Keratinocyte (primary cell): ENCODE data around the gene GTPBP1. TPM values are rescaled to one million over a fixed set of nuclear protein-coding genes. Genes with fewer than 3 reads are reported as not detected.

Source experiments
- DNase-seq: peaks from one replicate; pipeline ENCODE4 v3.0.0-alpha.2; 2011; ENCODE audit warnings: low read depth, missing footprints, low spot score
- FAIRE-seq: peaks from 2 replicates; lab custom pipeline; 2011; peaks lifted over from hg19 to GRCh38; lab: Jason Lieb, UNC
- H2AFZ ChIP-seq: 2 replicates; pipeline ENCODE4 v1.6.0; 2012; ENCODE audit warnings: low read length, control low read depth, inconsistent platforms; ENCODE audit not compliant: control insufficient read depth
- H3K27ac ChIP-seq: 2 replicates; pipeline ENCODE4 v1.5.1; 2011; ENCODE audit warnings: low read length; ENCODE audit not compliant: control insufficient read depth, insufficient read depth
- H3K27me3 ChIP-seq: 3 replicates; pipeline ENCODE4 v1.6.0; 2011; ENCODE audit warnings: low read length; ENCODE audit not compliant: control insufficient read depth, insufficient read depth; ENCODE audit errors: extremely low read depth
- H3K36me3 ChIP-seq, 2 experiments: 2 replicates in 1 of 2; 3 replicates in 1 of 2; pipeline ENCODE4 v1.5.1; 2011; ENCODE audit warnings: low read length in 2 of 2, mild to moderate bottlenecking in 1 of 2; ENCODE audit not compliant: control insufficient read depth in 2 of 2, insufficient read depth in 2 of 2; ENCODE audit errors: extremely low read depth in 1 of 2
- H3K4me1 ChIP-seq: 3 replicates; pipeline ENCODE4 v1.5.1; 2011; ENCODE audit warnings: low read length; ENCODE audit not compliant: control insufficient read depth, insufficient read depth; ENCODE audit errors: extremely low read depth
- H3K4me2 ChIP-seq: 3 replicates; pipeline ENCODE4 v1.6.0; 2011; ENCODE audit warnings: low read depth, low read length; ENCODE audit not compliant: control insufficient read depth, insufficient read depth; ENCODE audit errors: extremely low read depth
- H3K4me3 ChIP-seq, 3 experiments: fragments of 200-600 bp in 1 of 3; sonication (generic) in 1 of 3; 2 replicates in 2 of 3; 3 replicates in 1 of 3; pipeline ENCODE4 v1.5.1; 2011 to 2016; ENCODE audit warnings: low read length in 3 of 3, mild to moderate bottlenecking in 3 of 3, control low read depth in 2 of 3, inconsistent platforms in 1 of 3, low read depth in 1 of 3, mixed read lengths in 1 of 3, mixed run types in 1 of 3, moderate library complexity in 1 of 3; ENCODE audit not compliant: control insufficient read depth in 2 of 3, insufficient read depth in 2 of 3; ENCODE audit errors: extremely low read depth in 1 of 3
- H3K79me2 ChIP-seq: 2 replicates; pipeline ENCODE4 v1.6.0; 2012; ENCODE audit warnings: low read length; ENCODE audit not compliant: control insufficient read depth, insufficient read depth
- H3K9ac ChIP-seq: 3 replicates; pipeline ENCODE4 v1.6.0; 2011; ENCODE audit warnings: low read length; ENCODE audit not compliant: control insufficient read depth, insufficient read depth; ENCODE audit errors: extremely low read depth
- H3K9me1 ChIP-seq: 3 replicates; pipeline ENCODE4 v1.6.0; 2011; ENCODE audit warnings: low read length; ENCODE audit not compliant: control insufficient read depth, insufficient read depth; ENCODE audit errors: extremely low read depth
- H3K9me3 ChIP-seq: 2 replicates; pipeline ENCODE4 v1.5.1; 2012; ENCODE audit warnings: low read depth, low read length; ENCODE audit not compliant: control insufficient read depth
- H4K20me1 ChIP-seq: 3 replicates; pipeline ENCODE4 v1.6.0; 2011; ENCODE audit warnings: low read length; ENCODE audit not compliant: control insufficient read depth, insufficient read depth; ENCODE audit errors: extremely low read depth
- CTCF ChIP-seq, 3 experiments: IDR thresholded peaks in 1 of 3; conservative IDR thresholded peaks in 1 of 3; optimal IDR thresholded peaks in 1 of 3; 2 replicates in 2 of 3; 3 replicates in 1 of 3; pipeline versions ENCODE3 to v1.5.1; 2011; ENCODE audit warnings: low read length in 3 of 3, mild to moderate bottlenecking in 3 of 3, moderate library complexity in 2 of 3, control low read depth in 1 of 3, inconsistent platforms in 1 of 3; ENCODE audit not compliant: insufficient read depth in 2 of 3; ENCODE audit errors: extremely low read depth in 1 of 3
- EZH2 ChIP-seq: IDR thresholded peaks from one replicate; pipeline ENCODE4 v1.6.1; 2012; ENCODE audit warnings: inconsistent platforms, mild to moderate bottlenecking, low read length, moderate library complexity
- dilution Hi-C: fragments of 300-500 bp; cut with MboI; formaldehyde crosslinking; loops from one replicate; pipeline ENCODE4 v1.7.0; 2020; ENCODE audit warnings: low sequenced_read_pairs; ENCODE audit not compliant: extremely low pct_ligation_motif_present
- polyA plus RNA-seq, 5 experiments: library from polyadenylated mRNA; depleted of rRNA in 3 of 5; stranded (reverse) in 3 of 5; stranded (forward) in 1 of 5; unstranded in 1 of 5; fragments of >200 nt; gene quantifications; 1 replicate in 1 of 5; 2 replicates in 3 of 5; 3 replicates in 1 of 5; pipeline versions ENCODE4 v1.2.1 to v1.2.3, GENCODE V29; 2011 to 2012; ENCODE audit warnings: missing spikeins in 2 of 5, low read depth in 1 of 5, low replicate concordance in 1 of 5

The GTPBP1 gene
- polyA plus RNA-seq, 1 donor (not counting 4 experiments of a cell fraction or from before 2014, with no cell fraction given) = 16.3 TPM

- peak; percentile 29 for FAIRE-seq
Observed at GRCh38 chr22:38706901-38707195, 1.1 kb downstream of the GTPBP1 start.

GRCh38 chr22:38707346-38707745 is 1.6 kb downstream of the GTPBP1 start:
- Histone ChIP-seq H3K36me3 (peaks cover 0 to 12% of the 10 kb centered on the region in 2 experiments), H3K4me2 (peak overlapping the region; percentile 98), H3K9me3 (no peaks in the 10 kb centered on the region), H4K20me1 (peaks cover 7% of the 10 kb centered on the region), H2AFZ (no peak overlapping the region), H3K27ac (peak overlapping the region; percentile 94), H3K4me1 (peaks cover 24% of the 10 kb centered on the region), H3K27me3 (no peaks in the 10 kb centered on the region), H3K4me3 (peak overlapping the region; percentile 88 to 99 (median 89)), H3K79me2 (peaks cover 62% of the 10 kb centered on the region), H3K9me1 (peaks cover 9% of the 10 kb centered on the region), H3K9ac (peak overlapping the region; percentile 93)
- dilution Hi-C loops = no loop called here
- FAIRE-seq = peak; percentile 46
- no peak for DNase-seq
- no peak for TF ChIP-seq EZH2

More at GRCh38 chr22:38706901-38707195, 1.1 kb downstream of the GTPBP1 start:
- Histone ChIP-seq H3K27ac (peak overlapping the region; percentile 94), H3K36me3 (peaks cover 0 to 7% of the 10 kb centered on the region in 2 experiments), H3K4me3 (peak overlapping the region; percentile 88 to 99 (median 89)), H3K9ac (peak overlapping the region; percentile 93), H3K4me2 (peak overlapping the region; percentile 98), H3K4me1 (peaks cover 24% of the 10 kb centered on the region), H2AFZ (no peak overlapping the region), H3K9me3 (no peaks in the 10 kb centered on the region), H3K9me1 (peaks cover 6% of the 10 kb centered on the region), H4K20me1 (peaks cover 4% of the 10 kb centered on the region), H3K27me3 (no peaks in the 10 kb centered on the region), H3K79me2 (peaks cover 57% of the 10 kb centered on the region)
- no peak for TF ChIP-seq CTCF (optimal IDR thresholded peaks at IDR 0.05 in 1 of 3, IDR thresholded peaks at IDR 0.05 in 1 of 3, conservative IDR thresholded peaks at IDR 0.05 in 1 of 3; ENCODE audit: extremely low read depth in 1 of 3, insufficient read depth in 2 of 3, low read length in 3 of 3)
- no peak for TF ChIP-seq EZH2
- dilution Hi-C loops = no loop called here
- no peak for DNase-seq

- Histone ChIP-seq H3K36me3 (peaks cover 0 to 14% of the 10 kb centered on the region in 2 experiments), H3K9me3 (no peaks in the 10 kb centered on the region), H3K79me2 (peaks cover 68% of the 10 kb centered on the region), H3K9me1 (peaks cover 9% of the 10 kb centered on the region), H3K27ac (no peak overlapping the region), H3K27me3 (no peaks in the 10 kb centered on the region), H3K4me3 (peak overlapping the region in 1 of 3 experiments; percentile 99), H3K9ac (no peak overlapping the region), H4K20me1 (peaks cover 7% of the 10 kb centered on the region), H3K4me1 (peaks cover 24% of the 10 kb centered on the region), H2AFZ (no peak overlapping the region), H3K4me2 (peak overlapping the region; percentile 98)
- DNase-seq = no peak
- FAIRE-seq = no peak
- dilution Hi-C loops = no loop called here
- TF ChIP-seq EZH2 (no peak), CTCF (optimal IDR thresholded peaks at IDR 0.05 in 1 of 3, IDR thresholded peaks at IDR 0.05 in 1 of 3, conservative IDR thresholded peaks at IDR 0.05 in 1 of 3; ENCODE audit: extremely low read depth in 1 of 3, insufficient read depth in 2 of 3, low read length in 3 of 3) (no peak)
Observed at GRCh38 chr22:38707984-38708383, 2.2 kb downstream of the GTPBP1 start.
